HL-60 (cell line): ENCODE data around the gene ADSS1.

Experiments used
- CTCF ChIP-seq: IDR thresholded peaks from one replicate; pipeline ENCODE4 v1.5.1; 2011; ENCODE audit warnings: low read length, control low read depth, inconsistent platforms; ENCODE audit not compliant: insufficient read depth
- GABPA ChIP-seq: IDR thresholded peaks from 2 replicates; pipeline ENCODE4 v1.6.1; 2012; ENCODE audit warnings: low read depth
- POLR2AphosphoS5 ChIP-seq: IDR thresholded peaks from 2 replicates; pipeline ENCODE4 v1.6.1; 2012; ENCODE audit warnings: low read depth
- SPI1 ChIP-seq: IDR thresholded peaks from 2 replicates; pipeline ENCODE4 v1.6.1; 2012; ENCODE audit warnings: low read depth, mild to moderate bottlenecking, borderline replicate concordance

DNA sequence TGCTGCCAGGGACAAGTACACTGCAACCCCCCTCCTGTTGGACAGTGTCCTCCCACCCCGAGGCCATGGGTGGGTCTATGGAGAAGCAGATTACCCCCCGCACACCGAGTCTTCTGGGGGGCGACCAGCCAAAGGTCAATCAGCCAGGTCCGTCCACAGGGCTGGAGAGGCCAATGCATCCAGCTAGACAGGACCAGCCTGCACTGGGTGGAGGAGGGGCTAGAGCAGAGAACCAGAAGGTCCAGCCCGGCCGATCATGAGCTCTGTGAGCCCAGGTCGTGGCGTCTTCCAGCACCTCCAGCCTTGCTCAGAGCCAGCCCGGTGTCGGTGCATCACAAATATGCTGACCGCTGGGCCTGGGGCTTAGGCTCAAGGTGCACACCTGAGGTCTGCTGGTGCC, 8.2 kb upstream of the ADSS1 start:
- TF ChIP-seq CTCF (no peak), POLR2AphosphoS5 (no peak), GABPA (no peak), SPI1 (no peak)
